Astrocyte of the cerebellum (primary cell): ENCODE results near the gene BAHD1.

Source experiments
- DNase-seq: peaks from one replicate; pipeline ENCODE4 v3.0.0-alpha.2; 2011; ENCODE audit warnings: low read depth
- H3K4me3 ChIP-seq: 2 replicates; pipeline ENCODE4 v1.5.1; 2011; ENCODE audit warnings: mild to moderate bottlenecking, low read depth, low read length, moderate library complexity
- CTCF ChIP-seq: IDR thresholded peaks from 2 replicates; pipeline ENCODE4 v1.5.1; 2012; ENCODE audit warnings: low read length, low read depth, moderate library complexity, mild to moderate bottlenecking; ENCODE audit errors: missing control alignments
- in situ Hi-C: cut with HindIII; loops from 2 replicates; pipeline ENCODE4 v1.10.0; 2017; ENCODE audit warnings: low sequenced_read_pairs

BAHD1 gene

GRCh38 chr15:40414816-40415215 is 25.9 kb upstream of the BAHD1 start:
- TF ChIP-seq CTCF = no peak
- H3K4me3 ChIP-seq = no peak overlapping the region
- no peak for DNase-seq
- in situ Hi-C loops = no loop called here

GRCh38 chr15:40415226-40415625 is 25.5 kb upstream of the BAHD1 start:
- no peak for TF ChIP-seq CTCF
- DNase-seq = no peak
- in situ Hi-C loops = no loop called here

GRCh38 chr15:40416056-40416455 is 24.7 kb upstream of the BAHD1 start:
- TF ChIP-seq CTCF = no peak
- in situ Hi-C loops = no loop called here
- no peak overlapping the region for H3K4me3 ChIP-seq
- no peak for DNase-seq

More at GRCh38 chr15:40415226-40415625, 25.5 kb upstream of the BAHD1 start:
- H3K4me3 ChIP-seq = no peak overlapping the region

- no peak for DNase-seq
- in situ Hi-C loops = no loop called here
- no peak overlapping the region for H3K4me3 ChIP-seq
- TF ChIP-seq CTCF = no peak
Observed at GRCh38 chr15:40418126-40418525, 22.6 kb upstream of the BAHD1 start.

GRCh38 chr15:40420071-40420713 is 20.6 kb upstream of the BAHD1 start:
- in situ Hi-C loops = loop anchor here (5.0 kb wide), 1 partner anchor 98 kb away; the partner anchor contains the start of gene INAFM2
- DNase-seq = no peak
- no peak for TF ChIP-seq CTCF
- H3K4me3 ChIP-seq = no peak overlapping the region

GRCh38 chr15:40420793-40421192 is 20.0 kb upstream of the BAHD1 start:
- no peak overlapping the region for H3K4me3 ChIP-seq
- no peak for TF ChIP-seq CTCF
- DNase-seq = no peak
- in situ Hi-C loops = loop anchor here (5.0 kb wide), 1 partner anchor 98 kb away; the partner anchor contains the start of gene INAFM2
